LNCaP clone FGC (cell line): ENCODE data around the gene FASN.

Experiments
- DNase-seq: peaks from one replicate; pipeline ENCODE4 v3.0.0-alpha.2; 2011; ENCODE audit warnings: low read depth
- H3K4me3 ChIP-seq: 2 replicates; pipeline ENCODE4 v1.5.1; 2011; ENCODE audit warnings: mild to moderate bottlenecking, low read depth, low read length, control low read depth
- CTCF ChIP-seq: IDR thresholded peaks from 2 replicates; pipeline ENCODE4 v1.5.1; 2012; ENCODE audit warnings: mild to moderate bottlenecking; ENCODE audit not compliant: control insufficient read depth, insufficient read depth; ENCODE audit errors: extremely low read depth

FASN gene

GRCh38 chr17:82051776-82052637 is 46.0 kb downstream of the FASN start, which contains the start of the genes GPS1 and RFNG:
TSS of gene GPS1 (plus strand) at chr17:82051898. CDS start at chr17:82051932, 34 bp downstream.
TSS of gene RFNG (minus strand) at chr17:82051811. CDS start at chr17:82051766, 45 bp downstream.
- peak within 1 kb of the TSS; percentile 89 for H3K4me3 ChIP-seq
- TF ChIP-seq CTCF = no peak
- DNase-seq = no peak

- no peak for DNase-seq
- no peak for TF ChIP-seq CTCF
- peak overlapping the region; percentile 89 for H3K4me3 ChIP-seq
Measured at GRCh38 chr17:82050761-82051641, 47.0 kb downstream of the FASN start.

GRCh38 chr17:82050152-82050760 is 47.8 kb downstream of the FASN start:
- H3K4me3 ChIP-seq = peak overlapping the region; percentile 89
- DNase-seq = no peak
- TF ChIP-seq CTCF = no peak

- no peak overlapping the region for H3K4me3 ChIP-seq
- no peak for TF ChIP-seq CTCF
- DNase-seq = no peak
Measured at GRCh38 chr17:82049521-82049971, 48.5 kb downstream of the FASN start.

GRCh38 chr17:82049106-82049505 is 48.9 kb downstream of the FASN start:
- DNase-seq = no peak
- no peak for TF ChIP-seq CTCF
- H3K4me3 ChIP-seq = no peak overlapping the region

- DNase-seq = no peak
- no peak overlapping the region for H3K4me3 ChIP-seq
- no peak for TF ChIP-seq CTCF
Measured at GRCh38 chr17:82048571-82048971, 49.5 kb downstream of the FASN start.
